ENCODE results near the gene PNKP. TPM values are rescaled to one million over a fixed set of nuclear protein-coding genes. Genes with fewer than 3 reads are reported as not detected.
A peak's percentile ranks its signal among the peaks of the same experiment; 100 is the strongest.

PNKP gene
- total and polyA plus RNA-seq, 7 experiments from 2014 or later = 19.4 to 174 (median 153) TPM

DNA sequence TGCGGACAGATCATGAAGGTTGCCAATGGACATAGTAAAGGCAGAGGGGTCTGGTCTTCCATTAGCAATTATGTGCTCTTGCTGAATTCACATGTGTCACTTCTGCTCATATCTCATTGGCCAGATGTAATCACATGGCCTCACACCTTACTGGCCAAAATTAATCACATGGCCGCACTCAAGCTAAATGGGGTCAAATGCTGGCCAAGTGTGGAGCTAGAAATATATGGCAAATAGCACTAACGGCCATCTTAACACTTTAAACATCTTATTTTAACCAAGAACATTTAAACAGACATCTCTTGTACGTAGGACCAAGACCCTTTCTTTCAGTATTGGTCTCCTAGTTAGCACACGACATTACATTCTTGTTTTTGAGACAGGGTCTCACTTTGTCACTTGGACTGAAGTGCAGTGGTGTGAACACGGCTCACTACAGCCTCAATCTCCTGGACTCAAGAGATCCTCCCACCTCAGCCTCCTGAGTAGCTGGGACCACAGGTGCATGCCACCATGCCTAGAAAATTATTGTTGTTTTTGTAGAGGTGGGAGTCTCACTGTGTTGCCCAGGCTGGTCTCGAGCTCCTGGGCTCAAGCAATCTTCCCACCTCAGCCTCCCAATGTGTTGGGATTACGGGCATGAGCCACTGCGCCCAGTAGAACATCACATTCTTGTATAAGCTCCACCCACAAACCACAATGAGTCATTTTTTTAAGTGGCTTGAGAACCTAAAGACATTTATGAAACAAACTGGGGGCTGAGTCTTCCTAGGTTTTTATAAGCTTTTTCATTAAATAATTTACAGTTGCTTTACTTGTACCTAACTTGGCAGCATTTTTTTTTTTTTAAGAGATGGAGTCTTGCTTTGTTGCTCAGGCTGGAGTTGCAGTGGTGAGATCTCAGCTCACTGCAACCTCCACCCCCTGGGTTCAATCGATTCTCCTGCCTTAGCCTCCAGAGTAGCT lies 19.4 kb downstream of the PNKP start:
- H3K27me3 ChIP-seq (ENCODE audit: control insufficient read depth in 2 of 2, insufficient read depth in 2 of 2, low read length in 2 of 2) = no peaks in the 10 kb centered on the region
- DNase-seq = no peak
- Mint-ChIP-seq H3K4me3 (peak overlapping the region in 1 of 10 donors; percentile 41), H3K9me3 (peaks cover 0 to 10% (median 2%) of the 10 kb centered on the region in 11 donors), H3K27me3 (peaks cover 0 to 13% (median 0%) of the 10 kb centered on the region in 5 donors), H3K27ac (peak overlapping the region in 3 of 9 donors; percentile 28 to 76 (median 65)), H3K36me3 (peaks cover 0 to 8% (median 4%) of the 10 kb centered on the region in 5 donors), H3K4me1 (peaks cover 17 to 35% (median 28%) of the 10 kb centered on the region in 7 donors)
- H3K36me3 ChIP-seq (ENCODE audit: control insufficient read depth in 2 of 3, insufficient read depth in 3 of 3, low read length in 3 of 3) = peaks cover 0 to 4% (median 0%) of the 10 kb centered on the region in 3 experiments
- H3K4me3 ChIP-seq (ENCODE audit: low read length) = no peak overlapping the region
- no peaks in the 10 kb centered on the region for H3K9me3 ChIP-seq (ENCODE audit: control insufficient read depth in 2 of 3, low read length in 3 of 3)
- no peak overlapping the region for H3K27ac ChIP-seq (ENCODE audit: low read depth, low read length)
- POLR2A ChIA-PET = interaction anchor here (0.6 to 4.5 kb wide), 5 partner anchors 22 to 130 kb away, joined by 3 to 39 read pairs (median 3); partner anchors contain the start of genes AP2A1 and FUZ
- CTCF ChIA-PET = interaction anchor here (0.6 kb wide), 1 partner anchor 877 kb away, joined by 3 read pairs; no protein-coding TSS in a partner anchor
- H3K4me1 ChIP-seq (ENCODE audit: control insufficient read depth in 2 of 2, insufficient read depth in 2 of 2, low read length in 2 of 2) = peaks cover 7 to 25% of the 10 kb centered on the region in 2 donors
- intact Hi-C loops (cut with micrococcal nuclease) = no loop called here
- ATAC-seq = no peak

DNA sequence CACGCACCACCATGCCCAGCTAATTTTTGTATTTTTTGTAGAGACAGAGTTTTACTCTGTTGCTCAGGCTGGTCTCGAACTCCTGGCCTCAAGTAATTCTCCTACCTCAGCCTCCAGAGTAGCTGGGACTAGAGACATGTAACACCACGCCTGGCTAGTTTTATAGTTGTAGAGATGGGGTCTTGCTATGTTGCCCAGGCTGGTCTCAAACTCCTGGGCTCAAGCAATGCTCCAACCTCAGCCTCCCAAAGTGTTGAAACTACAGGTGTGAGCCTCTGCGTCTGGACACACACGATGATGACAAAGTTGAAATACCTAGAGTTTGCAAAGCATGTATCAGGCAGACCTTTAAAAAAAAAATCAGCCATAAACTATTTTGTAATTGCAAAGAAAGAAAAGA lies 21.0 kb downstream of the PNKP start:
- POLR2A ChIA-PET = interaction anchor here (0.6 kb wide), 1 partner anchor 52 kb away, joined by 3 read pairs; no protein-coding TSS in a partner anchor
- ATAC-seq = no peak

GRCh38 chr19:49845414-49845813 lies 22.0 kb downstream of the PNKP start:
- Mint-ChIP-seq H3K36me3 (peaks cover 0 to 5% (median 4%) of the 10 kb centered on the region in 5 donors), H3K27ac (no peak overlapping the region), H3K9me3 (peaks cover 0 to 10% (median 2%) of the 10 kb centered on the region in 11 donors), H3K4me3 (no peak overlapping the region), H3K4me1 (peaks cover 8 to 23% (median 17%) of the 10 kb centered on the region in 7 donors), H3K27me3 (peaks cover 0 to 3% (median 0%) of the 10 kb centered on the region in 5 donors)
- POLR2A ChIA-PET = no interaction called here
- Histone ChIP-seq H3K27me3 (ENCODE audit: control insufficient read depth in 2 of 2, insufficient read depth in 2 of 2, low read length in 2 of 2) (no peaks in the 10 kb centered on the region), H3K4me3 (ENCODE audit: low read length) (no peak overlapping the region), H3K36me3 (ENCODE audit: control insufficient read depth in 2 of 3, insufficient read depth in 3 of 3, low read length in 3 of 3) (no peaks in the 10 kb centered on the region), H3K9me3 (ENCODE audit: control insufficient read depth in 2 of 3, low read length in 3 of 3) (no peaks in the 10 kb centered on the region), H3K4me1 (ENCODE audit: control insufficient read depth in 2 of 2, insufficient read depth in 2 of 2, low read length in 2 of 2) (peaks cover 0 to 14% of the 10 kb centered on the region in 2 donors), H3K27ac (ENCODE audit: low read depth, low read length) (no peak overlapping the region)
- ATAC-seq (no peak), DNase-seq (no peak)
- CTCF ChIA-PET = interaction anchor here (0.6 kb wide), 1 partner anchor 107 kb away, joined by 3 read pairs; no protein-coding TSS in a partner anchor
- intact Hi-C loops (cut with micrococcal nuclease) = no loop called here

More for the DNA sequence above, 21.0 kb downstream of the PNKP start:
- H3K27me3 ChIP-seq (ENCODE audit: control insufficient read depth in 2 of 2, insufficient read depth in 2 of 2, low read length in 2 of 2) = no peaks in the 10 kb centered on the region
- Mint-ChIP-seq H3K4me1 (peaks cover 8 to 23% (median 17%) of the 10 kb centered on the region in 7 donors), H3K4me3 (no peak overlapping the region), H3K9me3 (peaks cover 0 to 10% (median 2%) of the 10 kb centered on the region in 11 donors), H3K27ac (no peak overlapping the region), H3K36me3 (peaks cover 0 to 5% (median 4%) of the 10 kb centered on the region in 5 donors), H3K27me3 (peaks cover 0 to 3% (median 0%) of the 10 kb centered on the region in 5 donors)
- no peak overlapping the region for H3K4me3 ChIP-seq (ENCODE audit: low read length)
- CTCF ChIA-PET = no interaction called here
- H3K36me3 ChIP-seq (ENCODE audit: control insufficient read depth in 2 of 3, insufficient read depth in 3 of 3, low read length in 3 of 3) = peaks cover 0 to 4% (median 0%) of the 10 kb centered on the region in 3 experiments
- no peak overlapping the region for H3K27ac ChIP-seq (ENCODE audit: low read depth, low read length)
- peaks cover 0 to 14% of the 10 kb centered on the region in 2 donors for H3K4me1 ChIP-seq (ENCODE audit: control insufficient read depth in 2 of 2, insufficient read depth in 2 of 2, low read length in 2 of 2)
- intact Hi-C loops (cut with micrococcal nuclease) = no loop called here
- DNase-seq = no peak
- no peaks in the 10 kb centered on the region for H3K9me3 ChIP-seq (ENCODE audit: control insufficient read depth in 2 of 3, low read length in 3 of 3)

DNA sequence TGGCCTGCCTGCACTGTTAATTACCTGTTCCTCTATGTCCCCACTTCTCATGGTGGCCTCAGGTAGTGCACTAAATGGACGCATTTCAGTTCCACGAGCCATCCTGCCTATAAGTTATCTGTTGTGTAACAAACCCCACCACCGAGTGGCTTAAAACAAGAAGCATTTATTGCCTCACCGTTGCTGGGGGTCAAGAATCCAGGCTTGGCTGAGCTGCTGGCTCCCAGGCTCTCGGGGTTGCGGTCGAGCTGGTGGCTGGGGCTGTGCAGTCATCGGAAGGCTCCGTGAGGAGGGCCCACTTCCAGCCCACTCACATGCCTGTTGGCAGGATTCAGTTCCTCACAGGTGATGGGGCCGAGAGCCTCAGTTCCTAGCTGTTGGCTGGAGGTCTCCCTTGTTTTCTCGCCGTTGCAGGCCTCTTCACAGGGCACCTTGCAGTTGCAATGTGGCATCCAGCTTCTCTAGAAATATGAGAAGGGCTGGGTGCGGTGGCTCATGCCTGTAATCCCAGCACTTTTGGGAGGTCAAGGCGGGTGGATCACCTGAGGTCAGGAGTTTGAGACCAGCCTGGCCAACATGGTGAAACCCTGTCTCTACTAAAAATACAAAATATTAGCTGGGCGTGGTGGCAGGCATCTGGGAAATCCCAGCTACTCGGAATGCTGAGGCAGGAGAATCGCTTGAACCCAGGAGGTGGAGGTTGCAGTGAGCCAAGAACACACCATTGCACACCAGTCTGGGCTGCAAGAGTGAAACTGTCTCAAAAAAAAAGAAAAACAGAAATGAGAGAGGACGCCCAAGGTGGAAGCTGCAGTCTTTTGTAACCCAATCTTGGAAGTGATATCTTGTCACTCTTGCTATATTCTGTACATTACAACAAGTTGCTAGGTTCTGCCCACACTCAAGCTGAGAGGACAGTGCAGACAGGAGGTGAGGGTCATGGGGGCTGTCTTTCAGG lies 23.0 kb downstream of the PNKP start:
- H3K27ac Mint-ChIP-seq = peak overlapping the region in 1 of 9 donors; percentile 33
- Histone ChIP-seq H3K4me1 (ENCODE audit: control insufficient read depth in 2 of 2, insufficient read depth in 2 of 2, low read length in 2 of 2) (peaks cover 0 to 7% of the 10 kb centered on the region in 2 donors), H3K27me3 (ENCODE audit: control insufficient read depth in 2 of 2, insufficient read depth in 2 of 2, low read length in 2 of 2) (no peaks in the 10 kb centered on the region), H3K27ac (ENCODE audit: low read depth, low read length) (no peak overlapping the region), H3K9me3 (ENCODE audit: control insufficient read depth in 2 of 3, low read length in 3 of 3) (no peaks in the 10 kb centered on the region), H3K36me3 (ENCODE audit: control insufficient read depth in 2 of 3, insufficient read depth in 3 of 3, low read length in 3 of 3) (peaks cover 0 to 5% (median 0%) of the 10 kb centered on the region in 3 experiments), H3K4me3 (ENCODE audit: low read length) (no peak overlapping the region)
- H3K9me3 Mint-ChIP-seq = peaks cover 0 to 5% (median 2%) of the 10 kb centered on the region in 11 donors
- peaks cover 0 to 3% (median 0%) of the 10 kb centered on the region in 5 donors for H3K27me3 Mint-ChIP-seq
- H3K4me3 Mint-ChIP-seq = no peak overlapping the region
- ChIA-PET POLR2A (interaction anchor here (0.9 kb wide), 1 partner anchor 10 kb away, joined by 3 read pairs; no protein-coding TSS in a partner anchor), CTCF (interaction anchor here (0.6 kb wide), 2 partner anchors 9 to 106 kb away, joined by 3 read pairs; no protein-coding TSS in a partner anchor)
- DNase-seq (no peak), ATAC-seq (no peak)
- intact Hi-C loops (cut with micrococcal nuclease) = no loop called here
- peaks cover 0 to 7% (median 5%) of the 10 kb centered on the region in 5 donors for H3K36me3 Mint-ChIP-seq
- H3K4me1 Mint-ChIP-seq = peaks cover 0 to 16% (median 10%) of the 10 kb centered on the region in 7 donors

DNA sequence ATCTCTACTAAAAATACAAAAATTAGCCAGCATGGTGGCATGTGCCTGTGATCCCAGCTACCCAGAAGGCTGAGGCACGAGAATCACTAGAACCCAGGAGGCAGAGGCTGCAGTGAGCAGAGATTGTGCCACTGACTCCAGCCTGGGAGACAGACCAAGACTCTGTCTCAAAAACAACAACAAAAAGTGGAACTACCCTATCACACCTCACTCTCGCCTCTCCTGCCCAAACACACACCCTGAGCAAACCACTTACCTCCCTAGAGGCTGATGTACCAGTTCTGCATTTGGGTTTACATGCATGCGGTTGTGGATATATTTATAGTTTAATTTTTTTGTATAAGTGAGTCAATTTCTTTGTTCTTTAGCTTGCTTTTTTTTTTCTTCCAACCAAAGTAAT lies 24.1 kb downstream of the PNKP start:
- CTCF ChIA-PET = no interaction called here

More for the DNA sequence above, 24.1 kb downstream of the PNKP start:
- Mint-ChIP-seq H3K4me1 (peaks cover 0 to 7% (median 3%) of the 10 kb centered on the region in 7 donors), H3K27ac (no peak overlapping the region), H3K27me3 (peaks cover 0 to 3% (median 0%) of the 10 kb centered on the region in 5 donors), H3K36me3 (peaks cover 4 to 17% (median 10%) of the 10 kb centered on the region in 5 donors), H3K4me3 (no peak overlapping the region), H3K9me3 (peaks cover 0 to 2% (median 0%) of the 10 kb centered on the region in 11 donors)
- peaks cover 0 to 2% of the 10 kb centered on the region in 2 donors for H3K4me1 ChIP-seq (ENCODE audit: control insufficient read depth in 2 of 2, insufficient read depth in 2 of 2, low read length in 2 of 2)
- no peak for ATAC-seq
- H3K4me3 ChIP-seq (ENCODE audit: low read length) = no peak overlapping the region
- POLR2A ChIA-PET = no interaction called here
- no peak overlapping the region for H3K27ac ChIP-seq (ENCODE audit: low read depth, low read length)
- H3K36me3 ChIP-seq (ENCODE audit: control insufficient read depth in 2 of 3, insufficient read depth in 3 of 3, low read length in 3 of 3) = peaks cover 0 to 8% (median 0%) of the 10 kb centered on the region in 3 experiments
- intact Hi-C loops (cut with micrococcal nuclease) = no loop called here
- H3K9me3 ChIP-seq (ENCODE audit: control insufficient read depth in 2 of 3, low read length in 3 of 3) = no peaks in the 10 kb centered on the region
- no peak for DNase-seq
- no peaks in the 10 kb centered on the region for H3K27me3 ChIP-seq (ENCODE audit: control insufficient read depth in 2 of 2, insufficient read depth in 2 of 2, low read length in 2 of 2)
